AG04450 (cell line): ENCODE measurements around the gene AUTS2. TPM values are rescaled to one million over a fixed set of nuclear protein-coding genes. Genes with fewer than 3 reads are reported as not detected.

Experiments
- CTCF ChIA-PET: fragments of 300-600, 350-600 bp; formaldehyde crosslinking; extraction: SDS; loops from one replicate; lab custom pipeline; 2022; ENCODE audit warnings: antibody characterized with exemption, inconsistent platforms; lab: Charles Lee
- POLR2A ChIA-PET: fragments of 350-600 bp; formaldehyde crosslinking; extraction: SDS; loops from one replicate; lab custom pipeline; 2021; ENCODE audit warnings: antibody characterized with exemption, inconsistent platforms; lab: Yijun Ruan, JAX
- DNase-seq: peaks from one replicate; pipeline ENCODE4 v3.0.0-alpha.2; 2011; ENCODE audit warnings: low read depth, low spot score
- H3K27ac ChIP-seq: one replicate; pipeline ENCODE4 v1.5.1; 2012; ENCODE audit warnings: low read depth, low read length, control low read depth
- H3K27me3 ChIP-seq: one replicate; pipeline ENCODE4 v1.6.0; 2012; ENCODE audit warnings: low read length; ENCODE audit not compliant: control insufficient read depth, insufficient read depth
- H3K4me3 ChIP-seq: 2 replicates; pipeline ENCODE4 v1.5.1; 2011; ENCODE audit warnings: mild to moderate bottlenecking, low read depth, low read length, control low read depth
- H3K9me3 ChIP-seq: 2 replicates; pipeline ENCODE4 v1.5.1; 2012; ENCODE audit warnings: low read length; ENCODE audit not compliant: control insufficient read depth, insufficient read depth
- polyA plus RNA-seq: library from polyadenylated mRNA; depleted of rRNA; stranded (reverse); fragments of >200 nt; gene quantifications from 2 replicates; pipeline ENCODE4 v1.2.3, GENCODE V29; 2011
- TF ChIP-seq, protein P1 (sequence below): IDR thresholded peaks from 2 replicates; pipeline ENCODE4 v1.5.1; 2011; ENCODE audit warnings: low read depth, low read length, control low read depth, inconsistent platforms

The AUTS2 gene
- polyA plus RNA-seq, 1 experiment = 1.5 TPM

DNA sequence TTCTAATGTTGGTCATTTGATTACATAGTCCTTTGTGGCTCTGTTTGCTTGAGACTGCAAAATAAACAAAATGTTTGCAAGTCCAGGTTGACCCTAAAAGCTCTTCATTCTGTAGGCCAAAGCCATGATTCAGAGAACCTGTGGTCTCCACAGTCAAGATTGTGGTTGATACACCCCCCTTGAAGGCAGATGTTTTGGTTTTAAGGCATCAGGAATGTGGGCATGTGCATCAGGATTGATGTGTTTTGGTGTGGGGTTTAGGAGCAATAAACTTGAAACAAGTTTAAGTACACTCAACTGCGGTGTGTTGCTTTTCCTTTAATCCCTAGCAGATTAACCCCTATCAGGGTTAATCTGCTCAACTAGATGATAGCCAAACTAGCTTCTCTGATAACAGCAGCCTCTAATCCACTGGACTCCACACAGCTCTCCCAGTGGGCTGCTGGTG lies 1154.5 kb downstream of the AUTS2 start:
- CTCF ChIA-PET = interaction anchor here (0.9 to 1.3 kb wide), 2 partner anchors 559 to 984 kb away, joined by 3 to 4 read pairs; no protein-coding TSS in a partner anchor
- no peaks in the 10 kb centered on the region for H3K27me3 ChIP-seq
- peak; percentile 52 for DNase-seq
- no peak overlapping the region for H3K27ac ChIP-seq
- H3K9me3 ChIP-seq = no peaks in the 10 kb centered on the region
- POLR2A ChIA-PET = no interaction called here
- H3K4me3 ChIP-seq = no peak overlapping the region
- TF ChIP-seq, protein P1, sequence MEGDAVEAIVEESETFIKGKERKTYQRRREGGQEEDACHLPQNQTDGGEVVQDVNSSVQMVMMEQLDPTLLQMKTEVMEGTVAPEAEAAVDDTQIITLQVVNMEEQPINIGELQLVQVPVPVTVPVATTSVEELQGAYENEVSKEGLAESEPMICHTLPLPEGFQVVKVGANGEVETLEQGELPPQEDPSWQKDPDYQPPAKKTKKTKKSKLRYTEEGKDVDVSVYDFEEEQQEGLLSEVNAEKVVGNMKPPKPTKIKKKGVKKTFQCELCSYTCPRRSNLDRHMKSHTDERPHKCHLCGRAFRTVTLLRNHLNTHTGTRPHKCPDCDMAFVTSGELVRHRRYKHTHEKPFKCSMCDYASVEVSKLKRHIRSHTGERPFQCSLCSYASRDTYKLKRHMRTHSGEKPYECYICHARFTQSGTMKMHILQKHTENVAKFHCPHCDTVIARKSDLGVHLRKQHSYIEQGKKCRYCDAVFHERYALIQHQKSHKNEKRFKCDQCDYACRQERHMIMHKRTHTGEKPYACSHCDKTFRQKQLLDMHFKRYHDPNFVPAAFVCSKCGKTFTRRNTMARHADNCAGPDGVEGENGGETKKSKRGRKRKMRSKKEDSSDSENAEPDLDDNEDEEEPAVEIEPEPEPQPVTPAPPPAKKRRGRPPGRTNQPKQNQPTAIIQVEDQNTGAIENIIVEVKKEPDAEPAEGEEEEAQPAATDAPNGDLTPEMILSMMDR = no peak

DNA sequence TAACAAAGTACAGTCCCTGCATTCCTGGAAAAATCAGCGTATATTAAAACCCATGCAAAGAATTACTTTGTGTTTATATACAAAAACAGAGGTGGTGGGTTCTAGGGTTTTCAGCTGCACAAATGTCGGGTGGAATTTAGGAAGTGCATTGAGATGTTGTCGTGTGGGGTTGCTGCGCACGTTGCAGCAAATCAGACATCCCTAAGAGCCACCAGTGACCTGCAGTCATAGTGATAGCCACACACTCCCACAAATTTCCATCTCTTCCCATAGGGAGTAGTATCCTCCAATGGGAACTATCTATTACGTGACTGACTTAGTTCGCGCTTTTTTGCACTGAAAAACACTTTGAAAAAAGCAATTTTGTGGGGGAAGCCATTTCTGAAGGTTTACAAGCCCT lies 1158.5 kb downstream of the AUTS2 start:
- Histone ChIP-seq H3K9me3 (no peaks in the 10 kb centered on the region), H3K27me3 (no peaks in the 10 kb centered on the region), H3K27ac (no peak overlapping the region), H3K4me3 (no peak overlapping the region)
- TF ChIP-seq, protein P1 = no peak
- ChIA-PET CTCF (no interaction called here), POLR2A (no interaction called here)
- no peak for DNase-seq

DNA sequence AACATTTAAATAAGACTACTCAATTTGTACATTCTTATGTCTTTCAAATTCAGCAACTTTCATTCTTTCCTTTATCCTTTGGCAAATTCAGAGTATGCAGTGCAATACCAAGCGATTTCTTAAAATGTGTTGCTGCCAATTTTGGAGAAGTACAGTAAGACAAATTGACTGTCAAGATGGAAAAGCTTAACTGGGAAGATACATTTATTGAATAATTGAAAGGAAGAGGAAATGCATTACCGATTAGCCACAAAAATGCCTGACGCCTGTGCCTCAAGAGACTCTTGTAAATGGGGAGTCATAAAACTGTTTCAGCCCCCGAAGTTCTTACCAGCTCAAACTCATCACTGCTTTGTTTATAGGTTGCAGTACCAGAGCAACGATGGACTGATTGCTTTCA lies 1160.4 kb downstream of the AUTS2 start:
- H3K4me3 ChIP-seq = no peak overlapping the region
- CTCF ChIA-PET = no interaction called here
- H3K27ac ChIP-seq = no peak overlapping the region
- POLR2A ChIA-PET = no interaction called here
- no peaks in the 10 kb centered on the region for H3K9me3 ChIP-seq
- DNase-seq = no peak
- H3K27me3 ChIP-seq = no peaks in the 10 kb centered on the region
- TF ChIP-seq, protein P1 = no peak

DNA sequence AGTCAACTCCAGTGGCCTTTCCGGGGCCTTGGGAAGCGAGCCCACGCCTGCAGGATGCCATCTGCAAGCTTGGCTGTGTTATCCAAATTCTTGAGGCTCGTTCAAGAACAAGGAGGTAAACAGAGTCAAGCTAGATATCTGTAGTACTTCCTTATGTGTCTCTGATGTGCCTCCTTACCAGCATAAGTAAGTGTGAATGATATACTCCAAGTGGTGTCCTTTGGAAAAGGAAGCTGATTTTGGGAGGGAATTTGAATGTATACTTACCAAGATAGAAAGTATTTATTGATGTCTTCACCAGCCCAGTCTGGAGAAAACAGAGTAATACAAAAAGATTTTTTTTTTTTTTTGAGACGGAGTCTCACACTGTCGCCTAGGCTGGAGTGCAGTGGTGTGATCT lies 1161.4 kb downstream of the AUTS2 start:
- CTCF ChIA-PET = no interaction called here
- no peak overlapping the region for H3K27ac ChIP-seq
- no peak for DNase-seq
- no peaks in the 10 kb centered on the region for H3K27me3 ChIP-seq
- H3K4me3 ChIP-seq = no peak overlapping the region
- POLR2A ChIA-PET = no interaction called here
- H3K9me3 ChIP-seq = no peaks in the 10 kb centered on the region
- TF ChIP-seq, protein P1 = no peak

DNA sequence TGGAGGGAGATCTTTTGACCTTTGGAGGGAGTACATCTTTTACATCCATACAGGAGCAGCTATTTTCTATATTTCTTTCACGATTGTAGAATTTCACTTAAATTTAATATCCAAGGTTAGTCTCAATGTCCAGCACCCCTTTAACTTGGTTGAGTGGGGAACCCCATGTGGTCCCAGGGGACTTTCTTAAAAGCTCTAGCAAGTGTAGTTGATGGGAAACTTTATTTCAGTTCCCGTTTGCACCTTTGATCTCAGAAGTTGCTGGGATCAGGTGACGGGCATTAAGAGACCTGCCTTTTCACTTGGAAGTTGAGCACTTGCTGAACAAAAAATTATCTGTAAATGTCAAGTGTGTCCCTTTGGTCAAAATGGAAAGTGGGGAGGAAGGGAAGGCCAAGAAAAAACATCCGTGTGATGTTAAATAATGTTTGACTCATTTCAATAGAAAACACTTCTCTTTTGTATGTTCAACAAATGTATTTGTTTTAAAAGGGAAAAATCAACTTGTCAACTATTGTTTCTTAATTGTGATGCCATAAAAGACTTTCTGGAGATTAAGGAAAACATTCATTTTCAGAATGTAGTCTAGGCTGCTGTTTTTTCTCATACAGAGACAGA lies 1163.5 kb downstream of the AUTS2 start:
- ChIA-PET CTCF (no interaction called here), POLR2A (no interaction called here)
- Histone ChIP-seq H3K27ac (no peak overlapping the region), H3K4me3 (no peak overlapping the region), H3K9me3 (no peaks in the 10 kb centered on the region), H3K27me3 (no peaks in the 10 kb centered on the region)
- DNase-seq = no peak
- TF ChIP-seq, protein P1 = no peak
